SK-N-SH treated with all-trans-retinoic acid at 6 μM for 48 hours (cell line): ENCODE results near the gene KLHDC3.
A peak's percentile ranks its signal among the peaks of the same experiment; 100 is the strongest.

Experiments used
- ATAC-seq: fragments of 200-7000 bp; cut with Tn5 transposase; 3 replicates; pipeline ENCODE4 v1.9.1; 2020; ENCODE audit warnings: mild to moderate bottlenecking, moderate library complexity
- ARNTL ChIP-seq: fragments of 450-650 bp; formaldehyde crosslinking; IDR thresholded peaks from 2 replicates; pipeline ENCODE4 v1.5.0; 2020; ENCODE audit warnings: low read depth, mild to moderate bottlenecking, moderate library complexity, borderline replicate concordance
- BACH2 ChIP-seq: fragments of 250-450 bp; sonication (Bioruptor Pico); IDR thresholded peaks from 2 replicates; pipeline ENCODE4 v1.9.0; 2021; ENCODE audit warnings: mild to moderate bottlenecking, borderline replicate concordance
- CREB5 ChIP-seq: fragments of 250-450 bp; sonication (Bioruptor Pico); IDR thresholded peaks from 2 replicates; pipeline ENCODE4 v1.5.1; 2020; ENCODE audit warnings: low read depth, mild to moderate bottlenecking, moderate library complexity
- CSDC2 ChIP-seq: fragments of 250-450 bp; sonication (Bioruptor Pico); IDR thresholded peaks from 2 replicates; pipeline ENCODE4 v1.5.0; 2020; ENCODE audit warnings: mild to moderate bottlenecking, moderate library complexity
- CSRNP3 ChIP-seq: fragments of 250-450 bp; sonication (Bioruptor Pico); IDR thresholded peaks from 2 replicates; pipeline ENCODE4 v1.5.1; 2021; ENCODE audit warnings: mild to moderate bottlenecking, moderate library complexity
- ESRRG ChIP-seq: fragments of 250-450 bp; sonication (Bioruptor Pico); IDR thresholded peaks from 2 replicates; pipeline ENCODE4 v1.6.1; 2021; ENCODE audit warnings: mild to moderate bottlenecking
- GLIS3 ChIP-seq: fragments of 250-450 bp; sonication (Bioruptor Pico); IDR thresholded peaks from 2 replicates; pipeline ENCODE4 v1.5.0; 2020; ENCODE audit warnings: mild to moderate bottlenecking, moderate library complexity
- ISL1 ChIP-seq: fragments of 250-450 bp; sonication (Bioruptor Pico); IDR thresholded peaks from 2 replicates; pipeline ENCODE4 v2.1.2; 2022; ENCODE audit warnings: mild to moderate bottlenecking, moderate library complexity
- OSR1 ChIP-seq: fragments of 250-450 bp; sonication (Bioruptor Pico); IDR thresholded peaks from 2 replicates; pipeline ENCODE4 v1.8.0; 2022; ENCODE audit warnings: moderate library complexity, mild to moderate bottlenecking, inconsistent platforms
- PATZ1 ChIP-seq: fragments of 250-450 bp; sonication (Bioruptor Pico); IDR thresholded peaks from 2 replicates; pipeline ENCODE4 v1.8.0; 2020; ENCODE audit warnings: mild to moderate bottlenecking, moderate library complexity, borderline replicate concordance
- POU6F1 ChIP-seq: fragments of 250-450 bp; sonication (Bioruptor Pico); IDR thresholded peaks from 2 replicates; pipeline ENCODE4 v1.8.0; 2021; ENCODE audit warnings: low read depth, mild to moderate bottlenecking, moderate library complexity, borderline replicate concordance
- PPARA ChIP-seq: fragments of 250-450 bp; sonication (Bioruptor Pico); IDR thresholded peaks from 2 replicates; pipeline ENCODE4 v1.5.0; 2020; ENCODE audit warnings: mild to moderate bottlenecking, borderline replicate concordance
- RARB ChIP-seq: fragments of 250-450 bp; sonication (Bioruptor Pico); IDR thresholded peaks from 2 replicates; pipeline ENCODE4 v1.8.0; 2021; ENCODE audit warnings: mild to moderate bottlenecking, moderate library complexity
- SNAI2 ChIP-seq: fragments of 250-450 bp; sonication (Bioruptor Pico); IDR thresholded peaks from 2 replicates; pipeline ENCODE4 v1.5.0; 2020; ENCODE audit warnings: mild to moderate bottlenecking, moderate library complexity
- TCF4 ChIP-seq: fragments of 250-450 bp; sonication (Bioruptor Pico); IDR thresholded peaks from 2 replicates; pipeline ENCODE4 v1.8.0; 2021; ENCODE audit warnings: mild to moderate bottlenecking, moderate library complexity, borderline replicate concordance
- TOX ChIP-seq: fragments of 250-450 bp; sonication (Bioruptor Pico); IDR thresholded peaks from 2 replicates; pipeline ENCODE4 v1.8.0; 2021; ENCODE audit warnings: mild to moderate bottlenecking, moderate library complexity, borderline replicate concordance
- ZC3H10 ChIP-seq: fragments of 250-450 bp; sonication (Bioruptor Pico); IDR thresholded peaks from 2 replicates; pipeline ENCODE4 v1.5.1; 2021; ENCODE audit warnings: mild to moderate bottlenecking, moderate library complexity
- ZFP3 ChIP-seq: fragments of 250-450 bp; sonication (Bioruptor Pico); IDR thresholded peaks from 2 replicates; pipeline ENCODE4 v1.5.0; 2020; ENCODE audit warnings: mild to moderate bottlenecking, moderate library complexity
- ZFP30 ChIP-seq: fragments of 450-650 bp; formaldehyde crosslinking; IDR thresholded peaks from 2 replicates; pipeline ENCODE4 v1.5.0; 2022; ENCODE audit warnings: mild to moderate bottlenecking, moderate library complexity
- ZNF565 ChIP-seq: fragments of 450-650 bp; formaldehyde crosslinking; conservative IDR thresholded peaks from 2 replicates; pipeline ENCODE4 v1.5.0; 2020; ENCODE audit warnings: low read depth, mild to moderate bottlenecking, moderate library complexity
- ZNF70 ChIP-seq: fragments of 450-650 bp; formaldehyde crosslinking; IDR thresholded peaks from 2 replicates; pipeline ENCODE4 v1.5.0; 2020; ENCODE audit warnings: mild to moderate bottlenecking, moderate library complexity

Gene KLHDC3

GRCh38 chr6:43012364-43012763 lies 1.7 kb upstream of the KLHDC3 start:
- ATAC-seq = no peak
- TF ChIP-seq PATZ1 (CRISPR knock-in tag) (no peak), SNAI2 (CRISPR knock-in tag) (no peak), GLIS3 (CRISPR knock-in tag) (no peak), ZC3H10 (no peak), ZFP3 (no peak), ZFP30 (no peak), RARB (CRISPR knock-in tag) (no peak)

- ATAC-seq = peak; percentile 39
- TF ChIP-seq TCF4 (CRISPR knock-in tag) (no peak), PPARA (CRISPR knock-in tag) (no peak), GLIS3 (CRISPR knock-in tag) (no peak), ESRRG (CRISPR knock-in tag) (no peak), OSR1 (no peak), CSDC2 (CRISPR knock-in tag) (no peak), TOX (CRISPR knock-in tag) (no peak), BACH2 (CRISPR knock-in tag) (no peak), RARB (CRISPR knock-in tag) (no peak)
Measured at GRCh38 chr6:43013097-43013842, 779 bp upstream of the KLHDC3 start.

GRCh38 chr6:43014434-43014909 lies 423 bp downstream of the KLHDC3 start:
- TF ChIP-seq ARNTL (CRISPR knock-in tag) (no peak), CSRNP3 (CRISPR knock-in tag) (no peak), ISL1 (no peak), ESRRG (CRISPR knock-in tag) (no peak), ZNF70 (CRISPR knock-in tag) (no peak), CREB5 (CRISPR knock-in tag) (no peak), POU6F1 (CRISPR knock-in tag) (no peak), ZNF565 (no peak), PATZ1 (CRISPR knock-in tag) (no peak), GLIS3 (CRISPR knock-in tag) (no peak)

More at GRCh38 chr6:43014434-43014909, 423 bp downstream of the KLHDC3 start:
- ATAC-seq = peak; percentile 34
